ENCODE measurements around the gene LMO7. TPM values are rescaled to one million over a fixed set of nuclear protein-coding genes. Genes with fewer than 3 reads are reported as not detected.

LMO7 gene
- total RNA-seq, 1 experiment from 2014 or later, result 18.5 TPM

DNA sequence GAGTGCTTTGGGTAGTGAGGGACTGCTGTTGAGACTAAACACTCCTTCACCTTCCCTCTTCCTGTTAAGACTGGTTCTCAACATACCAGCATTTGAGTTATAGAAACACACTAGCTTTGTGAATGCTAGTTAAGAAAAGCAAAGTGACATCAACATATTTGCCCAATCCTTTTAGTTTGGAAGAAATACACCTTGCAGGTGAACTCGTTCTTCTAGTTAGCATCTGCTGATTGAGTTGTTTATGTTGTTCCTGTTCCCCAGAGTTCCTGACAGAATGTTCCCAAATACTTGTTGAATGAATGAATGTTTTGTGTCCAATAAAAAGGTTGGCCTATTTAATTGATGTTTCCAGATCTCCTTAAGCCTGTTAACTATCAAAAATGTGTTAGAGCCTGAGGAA lies 7.1 kb downstream of the LMO7 start:
- no peaks in the 10 kb centered on the region for H3K9me3 Mint-ChIP-seq
- no peak overlapping the region for H3K4me3 Mint-ChIP-seq
- CTCF ChIA-PET, result no interaction called here
- no peaks in the 10 kb centered on the region for H3K36me3 Mint-ChIP-seq
- TF ChIP-seq, protein P1, sequence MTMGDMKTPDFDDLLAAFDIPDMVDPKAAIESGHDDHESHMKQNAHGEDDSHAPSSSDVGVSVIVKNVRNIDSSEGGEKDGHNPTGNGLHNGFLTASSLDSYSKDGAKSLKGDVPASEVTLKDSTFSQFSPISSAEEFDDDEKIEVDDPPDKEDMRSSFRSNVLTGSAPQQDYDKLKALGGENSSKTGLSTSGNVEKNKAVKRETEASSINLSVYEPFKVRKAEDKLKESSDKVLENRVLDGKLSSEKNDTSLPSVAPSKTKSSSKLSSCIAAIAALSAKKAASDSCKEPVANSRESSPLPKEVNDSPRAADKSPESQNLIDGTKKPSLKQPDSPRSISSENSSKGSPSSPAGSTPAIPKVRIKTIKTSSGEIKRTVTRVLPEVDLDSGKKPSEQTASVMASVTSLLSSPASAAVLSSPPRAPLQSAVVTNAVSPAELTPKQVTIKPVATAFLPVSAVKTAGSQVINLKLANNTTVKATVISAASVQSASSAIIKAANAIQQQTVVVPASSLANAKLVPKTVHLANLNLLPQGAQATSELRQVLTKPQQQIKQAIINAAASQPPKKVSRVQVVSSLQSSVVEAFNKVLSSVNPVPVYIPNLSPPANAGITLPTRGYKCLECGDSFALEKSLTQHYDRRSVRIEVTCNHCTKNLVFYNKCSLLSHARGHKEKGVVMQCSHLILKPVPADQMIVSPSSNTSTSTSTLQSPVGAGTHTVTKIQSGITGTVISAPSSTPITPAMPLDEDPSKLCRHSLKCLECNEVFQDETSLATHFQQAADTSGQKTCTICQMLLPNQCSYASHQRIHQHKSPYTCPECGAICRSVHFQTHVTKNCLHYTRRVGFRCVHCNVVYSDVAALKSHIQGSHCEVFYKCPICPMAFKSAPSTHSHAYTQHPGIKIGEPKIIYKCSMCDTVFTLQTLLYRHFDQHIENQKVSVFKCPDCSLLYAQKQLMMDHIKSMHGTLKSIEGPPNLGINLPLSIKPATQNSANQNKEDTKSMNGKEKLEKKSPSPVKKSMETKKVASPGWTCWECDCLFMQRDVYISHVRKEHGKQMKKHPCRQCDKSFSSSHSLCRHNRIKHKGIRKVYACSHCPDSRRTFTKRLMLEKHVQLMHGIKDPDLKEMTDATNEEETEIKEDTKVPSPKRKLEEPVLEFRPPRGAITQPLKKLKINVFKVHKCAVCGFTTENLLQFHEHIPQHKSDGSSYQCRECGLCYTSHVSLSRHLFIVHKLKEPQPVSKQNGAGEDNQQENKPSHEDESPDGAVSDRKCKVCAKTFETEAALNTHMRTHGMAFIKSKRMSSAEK (CRISPR knock-in tag; IDR thresholded peaks at IDR 0.05; ENCODE audit: borderline replicate concordance), result no peak
- TF ChIP-seq ZNF219 (CRISPR knock-in tag; IDR thresholded peaks at IDR 0.05; ENCODE audit: borderline replicate concordance) (no peak), NFATC4 (CRISPR knock-in tag; IDR thresholded peaks at IDR 0.05) (no peak), MXD4 (CRISPR knock-in tag; IDR thresholded peaks at IDR 0.05; ENCODE audit: borderline replicate concordance) (no peak), GTF2I (CRISPR knock-in tag; conservative IDR thresholded peaks at IDR 0.05) (no peak), ZNF121 (CRISPR knock-in tag; IDR thresholded peaks at IDR 0.05) (no peak), TEAD4 (CRISPR knock-in tag; IDR thresholded peaks at IDR 0.05) (no peak)
- TF ChIP-seq, protein P2, sequence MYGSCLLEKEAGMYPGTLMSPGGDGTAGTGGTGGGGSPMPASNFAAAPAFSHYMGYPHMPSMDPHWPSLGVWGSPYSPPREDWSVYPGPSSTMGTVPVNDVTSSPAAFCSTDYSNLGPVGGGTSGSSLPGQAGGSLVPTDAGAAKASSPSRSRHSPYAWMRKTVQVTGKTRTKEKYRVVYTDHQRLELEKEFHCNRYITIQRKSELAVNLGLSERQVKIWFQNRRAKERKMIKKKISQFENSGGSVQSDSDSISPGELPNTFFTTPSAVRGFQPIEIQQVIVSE (CRISPR knock-in tag; IDR thresholded peaks at IDR 0.05; ENCODE audit: borderline replicate concordance), result no peak
- ATAC-seq (no peak; the same call in 1 of the 2 replicates), DNase-seq (ENCODE audit: low spot score) (no peak)
- H3K27ac Mint-ChIP-seq, result no peak overlapping the region
- H3K27me3 Mint-ChIP-seq (ENCODE audit: low read depth), result peaks cover 9% of the 10 kb centered on the region
- peaks cover 34% of the 10 kb centered on the region for H3K4me1 Mint-ChIP-seq
- POLR2A ChIA-PET, result no interaction called here

DNA sequence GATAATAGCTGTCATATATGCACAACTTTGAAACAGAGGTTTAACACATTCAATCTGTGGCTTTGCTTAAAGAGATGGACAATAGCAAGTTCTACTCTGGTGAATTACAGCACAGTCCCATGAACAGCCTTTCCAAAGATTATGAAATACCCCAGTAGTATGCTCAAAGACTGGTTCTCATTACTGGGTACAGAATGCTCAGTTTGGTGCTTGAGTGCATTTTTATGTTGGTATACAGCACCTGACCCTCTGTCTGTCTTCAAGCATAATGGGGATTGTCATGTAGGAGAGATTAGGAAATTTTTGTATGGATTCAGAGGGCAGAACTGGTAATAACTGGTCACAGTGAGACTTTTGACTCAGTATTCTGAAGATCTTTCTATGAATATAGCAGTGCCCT lies 7.6 kb downstream of the LMO7 start:
- ChIA-PET POLR2A (no interaction called here), CTCF (no interaction called here)
- Mint-ChIP-seq H3K27ac (no peak overlapping the region), H3K27me3 (ENCODE audit: low read depth) (peaks cover 4% of the 10 kb centered on the region), H3K36me3 (no peaks in the 10 kb centered on the region), H3K9me3 (no peaks in the 10 kb centered on the region), H3K4me3 (no peak overlapping the region), H3K4me1 (peaks cover 28% of the 10 kb centered on the region)
- TF ChIP-seq, protein P3, sequence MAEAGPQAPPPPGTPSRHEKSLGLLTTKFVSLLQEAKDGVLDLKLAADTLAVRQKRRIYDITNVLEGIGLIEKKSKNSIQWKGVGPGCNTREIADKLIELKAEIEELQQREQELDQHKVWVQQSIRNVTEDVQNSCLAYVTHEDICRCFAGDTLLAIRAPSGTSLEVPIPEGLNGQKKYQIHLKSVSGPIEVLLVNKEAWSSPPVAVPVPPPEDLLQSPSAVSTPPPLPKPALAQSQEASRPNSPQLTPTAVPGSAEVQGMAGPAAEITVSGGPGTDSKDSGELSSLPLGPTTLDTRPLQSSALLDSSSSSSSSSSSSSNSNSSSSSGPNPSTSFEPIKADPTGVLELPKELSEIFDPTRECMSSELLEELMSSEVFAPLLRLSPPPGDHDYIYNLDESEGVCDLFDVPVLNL (CRISPR knock-in tag; IDR thresholded peaks at IDR 0.05; ENCODE audit: borderline replicate concordance, low read depth), result no peak
- TF ChIP-seq, protein P4, sequence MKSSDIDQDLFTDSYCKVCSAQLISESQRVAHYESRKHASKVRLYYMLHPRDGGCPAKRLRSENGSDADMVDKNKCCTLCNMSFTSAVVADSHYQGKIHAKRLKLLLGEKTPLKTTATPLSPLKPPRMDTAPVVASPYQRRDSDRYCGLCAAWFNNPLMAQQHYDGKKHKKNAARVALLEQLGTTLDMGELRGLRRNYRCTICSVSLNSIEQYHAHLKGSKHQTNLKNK (CRISPR knock-in tag; IDR thresholded peaks at IDR 0.05), result no peak
- TF ChIP-seq MYBL2 (CRISPR knock-in tag; IDR thresholded peaks at IDR 0.05) (no peak), HMGA2 (CRISPR knock-in tag; IDR thresholded peaks at IDR 0.05) (no peak), CREM (CRISPR knock-in tag; IDR thresholded peaks at IDR 0.05) (no peak), SMAD3 (CRISPR knock-in tag; IDR thresholded peaks at IDR 0.05; ENCODE audit: borderline replicate concordance) (no peak), ATF1 (CRISPR knock-in tag; IDR thresholded peaks at IDR 0.05) (no peak), KAT7 (CRISPR knock-in tag; IDR thresholded peaks at IDR 0.05; ENCODE audit: borderline replicate concordance) (no peak), TEAD4 (CRISPR knock-in tag; IDR thresholded peaks at IDR 0.05) (no peak), JAZF1 (CRISPR knock-in tag; IDR thresholded peaks at IDR 0.05) (no peak), ZNF671 (CRISPR knock-in tag; IDR thresholded peaks at IDR 0.05) (no peak), ZNF232 (CRISPR knock-in tag; IDR thresholded peaks at IDR 0.05) (no peak), ZNF219 (CRISPR knock-in tag; IDR thresholded peaks at IDR 0.05; ENCODE audit: borderline replicate concordance) (no peak)
- TF ChIP-seq, protein P5, sequence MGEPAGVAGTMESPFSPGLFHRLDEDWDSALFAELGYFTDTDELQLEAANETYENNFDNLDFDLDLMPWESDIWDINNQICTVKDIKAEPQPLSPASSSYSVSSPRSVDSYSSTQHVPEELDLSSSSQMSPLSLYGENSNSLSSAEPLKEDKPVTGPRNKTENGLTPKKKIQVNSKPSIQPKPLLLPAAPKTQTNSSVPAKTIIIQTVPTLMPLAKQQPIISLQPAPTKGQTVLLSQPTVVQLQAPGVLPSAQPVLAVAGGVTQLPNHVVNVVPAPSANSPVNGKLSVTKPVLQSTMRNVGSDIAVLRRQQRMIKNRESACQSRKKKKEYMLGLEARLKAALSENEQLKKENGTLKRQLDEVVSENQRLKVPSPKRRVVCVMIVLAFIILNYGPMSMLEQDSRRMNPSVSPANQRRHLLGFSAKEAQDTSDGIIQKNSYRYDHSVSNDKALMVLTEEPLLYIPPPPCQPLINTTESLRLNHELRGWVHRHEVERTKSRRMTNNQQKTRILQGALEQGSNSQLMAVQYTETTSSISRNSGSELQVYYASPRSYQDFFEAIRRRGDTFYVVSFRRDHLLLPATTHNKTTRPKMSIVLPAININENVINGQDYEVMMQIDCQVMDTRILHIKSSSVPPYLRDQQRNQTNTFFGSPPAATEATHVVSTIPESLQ (CRISPR knock-in tag; IDR thresholded peaks at IDR 0.05), result no peak
- TF ChIP-seq, protein P6, sequence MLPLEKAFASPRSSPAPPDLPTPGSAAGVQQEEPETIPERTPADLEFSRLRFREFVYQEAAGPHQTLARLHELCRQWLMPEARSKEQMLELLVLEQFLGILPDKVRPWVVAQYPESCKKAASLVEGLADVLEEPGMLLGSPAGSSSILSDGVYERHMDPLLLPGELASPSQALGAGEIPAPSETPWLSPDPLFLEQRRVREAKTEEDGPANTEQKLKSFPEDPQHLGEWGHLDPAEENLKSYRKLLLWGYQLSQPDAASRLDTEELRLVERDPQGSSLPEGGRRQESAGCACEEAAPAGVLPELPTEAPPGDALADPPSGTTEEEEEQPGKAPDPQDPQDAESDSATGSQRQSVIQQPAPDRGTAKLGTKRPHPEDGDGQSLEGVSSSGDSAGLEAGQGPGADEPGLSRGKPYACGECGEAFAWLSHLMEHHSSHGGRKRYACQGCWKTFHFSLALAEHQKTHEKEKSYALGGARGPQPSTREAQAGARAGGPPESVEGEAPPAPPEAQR (CRISPR knock-in tag; IDR thresholded peaks at IDR 0.05), result no peak
- no peak for ATAC-seq
- DNase-seq (ENCODE audit: low spot score), result no peak

Data from WTC11 (cell line).